ENCODE measurements around the gene WTAP.

WTAP gene

DNA sequence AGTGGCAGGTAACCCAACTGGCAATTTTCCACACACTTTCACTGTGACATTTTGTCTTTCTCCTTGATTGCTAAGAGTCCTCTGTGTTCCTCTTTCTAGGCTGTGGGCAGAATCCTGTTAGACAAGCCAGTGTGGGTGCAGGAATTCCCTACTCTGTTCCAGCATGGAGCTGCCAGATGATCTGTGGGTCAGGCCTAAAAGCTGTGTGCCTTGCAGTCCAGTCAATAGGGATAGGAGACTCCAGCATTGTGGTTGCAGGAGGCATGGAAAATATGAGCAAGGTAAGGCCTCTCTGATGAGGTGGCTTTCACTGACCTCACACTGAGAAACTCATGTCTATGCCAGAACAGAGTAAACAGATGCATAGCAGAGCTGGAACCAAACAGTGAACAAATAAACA is 39.6 kb downstream of the WTAP start:
- Histone ChIP-seq H3K9ac (ENCODE audit: low read length) (no peak overlapping the region), H3K9me2 (replicated peaks; ENCODE audit: insufficient read depth, low read length) (no peaks in the 10 kb centered on the region), H3K9me3 (replicated peaks; ENCODE audit: insufficient read depth, low read length) (no peaks in the 10 kb centered on the region), H3K4me3 (ENCODE audit: low read length) (no peak overlapping the region), H2AFZ (ENCODE audit: low read length) (no peak overlapping the region), H3K79me2 (ENCODE audit: low read length) (peaks cover 3% of the 10 kb centered on the region; the same call in 1 of the 2 replicates), H4K20me1 (ENCODE audit: insufficient read depth, low read length) (no peaks in the 10 kb centered on the region), H3K4me2 (ENCODE audit: low read depth, low read length) (no peak overlapping the region), H3F3A (ENCODE audit: insufficient read depth, low read length) (no peaks in the 10 kb centered on the region), H3K4me1 (ENCODE audit: low read length) (no peaks in the 10 kb centered on the region), H3K27ac (ENCODE audit: low read length) (no peak overlapping the region), H3K27me3 (replicated peaks; ENCODE audit: insufficient read depth, low read length) (no peaks in the 10 kb centered on the region), H3K36me3 (replicated peaks; ENCODE audit: insufficient read depth, low read length) (no peaks in the 10 kb centered on the region)
- TF ChIP-seq EZH2 (optimal IDR thresholded peaks at IDR 0.05; ENCODE audit: low read depth, low read length), result no peak
- DNase-seq, result no peak

DNA sequence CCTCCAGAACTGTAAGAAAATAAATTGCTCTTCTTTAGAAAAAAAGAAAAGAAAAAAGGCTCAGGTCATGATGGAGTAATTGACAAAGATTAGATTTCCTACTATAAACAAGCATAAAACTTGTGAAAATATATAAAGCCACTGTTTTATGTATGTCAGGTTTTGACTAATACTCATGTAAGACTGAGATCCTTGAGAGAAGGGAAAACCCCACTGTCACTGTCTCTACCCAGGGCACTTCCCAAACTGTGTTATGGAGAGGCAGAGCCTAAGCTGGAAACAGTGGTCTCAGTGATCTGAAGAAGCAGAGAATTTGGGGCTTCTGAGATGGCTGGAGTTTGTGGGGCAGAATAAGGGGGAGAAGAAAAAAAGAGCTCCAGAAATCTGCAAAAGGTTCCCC is 42.2 kb downstream of the WTAP start:
- Histone ChIP-seq H4K20me1 (ENCODE audit: insufficient read depth, low read length) (no peaks in the 10 kb centered on the region), H2AFZ (ENCODE audit: low read length) (no peak overlapping the region), H3K36me3 (replicated peaks; ENCODE audit: insufficient read depth, low read length) (no peaks in the 10 kb centered on the region), H3K9me2 (replicated peaks; ENCODE audit: insufficient read depth, low read length) (no peaks in the 10 kb centered on the region), H3K9ac (ENCODE audit: low read length) (no peak overlapping the region), H3F3A (ENCODE audit: insufficient read depth, low read length) (no peaks in the 10 kb centered on the region), H3K79me2 (ENCODE audit: low read length) (no peaks in the 10 kb centered on the region), H3K27me3 (replicated peaks; ENCODE audit: insufficient read depth, low read length) (no peaks in the 10 kb centered on the region), H3K9me3 (replicated peaks; ENCODE audit: insufficient read depth, low read length) (no peaks in the 10 kb centered on the region), H3K4me1 (ENCODE audit: low read length) (no peaks in the 10 kb centered on the region), H3K27ac (ENCODE audit: low read length) (no peak overlapping the region), H3K4me2 (ENCODE audit: low read depth, low read length) (no peak overlapping the region), H3K4me3 (ENCODE audit: low read length) (no peak overlapping the region)
- no peak for DNase-seq
- TF ChIP-seq, protein P1, sequence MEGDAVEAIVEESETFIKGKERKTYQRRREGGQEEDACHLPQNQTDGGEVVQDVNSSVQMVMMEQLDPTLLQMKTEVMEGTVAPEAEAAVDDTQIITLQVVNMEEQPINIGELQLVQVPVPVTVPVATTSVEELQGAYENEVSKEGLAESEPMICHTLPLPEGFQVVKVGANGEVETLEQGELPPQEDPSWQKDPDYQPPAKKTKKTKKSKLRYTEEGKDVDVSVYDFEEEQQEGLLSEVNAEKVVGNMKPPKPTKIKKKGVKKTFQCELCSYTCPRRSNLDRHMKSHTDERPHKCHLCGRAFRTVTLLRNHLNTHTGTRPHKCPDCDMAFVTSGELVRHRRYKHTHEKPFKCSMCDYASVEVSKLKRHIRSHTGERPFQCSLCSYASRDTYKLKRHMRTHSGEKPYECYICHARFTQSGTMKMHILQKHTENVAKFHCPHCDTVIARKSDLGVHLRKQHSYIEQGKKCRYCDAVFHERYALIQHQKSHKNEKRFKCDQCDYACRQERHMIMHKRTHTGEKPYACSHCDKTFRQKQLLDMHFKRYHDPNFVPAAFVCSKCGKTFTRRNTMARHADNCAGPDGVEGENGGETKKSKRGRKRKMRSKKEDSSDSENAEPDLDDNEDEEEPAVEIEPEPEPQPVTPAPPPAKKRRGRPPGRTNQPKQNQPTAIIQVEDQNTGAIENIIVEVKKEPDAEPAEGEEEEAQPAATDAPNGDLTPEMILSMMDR (IDR thresholded peaks at IDR 0.05; ENCODE audit: low read length), result no peak
- no peak for TF ChIP-seq EZH2phosphoT487 (IDR thresholded peaks at IDR 0.05; ENCODE audit: low read length)
- no peak for TF ChIP-seq EZH2 (optimal IDR thresholded peaks at IDR 0.05; ENCODE audit: low read depth, low read length)

DNA sequence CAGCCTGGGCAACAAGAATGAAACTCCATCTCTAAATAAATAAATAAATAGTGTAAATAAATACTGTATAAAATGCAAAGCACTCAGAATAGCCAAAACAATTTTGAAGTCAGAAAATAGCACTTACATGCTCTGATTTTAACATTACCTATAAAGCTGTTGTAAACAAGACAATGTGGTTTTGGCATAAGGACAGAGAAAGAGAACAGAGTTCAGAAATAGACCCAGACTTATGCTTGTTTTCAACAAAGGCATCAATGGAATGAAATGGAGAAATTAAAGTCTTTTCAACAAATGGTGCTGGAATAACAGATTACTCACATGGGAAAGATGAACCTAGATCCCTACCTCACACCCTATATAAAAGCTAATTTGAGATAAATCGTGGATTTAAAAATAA is 44.9 kb downstream of the WTAP start:
- no peak for DNase-seq
- no peak overlapping the region for H3K4me2 ChIP-seq (ENCODE audit: low read depth, low read length)

DNA sequence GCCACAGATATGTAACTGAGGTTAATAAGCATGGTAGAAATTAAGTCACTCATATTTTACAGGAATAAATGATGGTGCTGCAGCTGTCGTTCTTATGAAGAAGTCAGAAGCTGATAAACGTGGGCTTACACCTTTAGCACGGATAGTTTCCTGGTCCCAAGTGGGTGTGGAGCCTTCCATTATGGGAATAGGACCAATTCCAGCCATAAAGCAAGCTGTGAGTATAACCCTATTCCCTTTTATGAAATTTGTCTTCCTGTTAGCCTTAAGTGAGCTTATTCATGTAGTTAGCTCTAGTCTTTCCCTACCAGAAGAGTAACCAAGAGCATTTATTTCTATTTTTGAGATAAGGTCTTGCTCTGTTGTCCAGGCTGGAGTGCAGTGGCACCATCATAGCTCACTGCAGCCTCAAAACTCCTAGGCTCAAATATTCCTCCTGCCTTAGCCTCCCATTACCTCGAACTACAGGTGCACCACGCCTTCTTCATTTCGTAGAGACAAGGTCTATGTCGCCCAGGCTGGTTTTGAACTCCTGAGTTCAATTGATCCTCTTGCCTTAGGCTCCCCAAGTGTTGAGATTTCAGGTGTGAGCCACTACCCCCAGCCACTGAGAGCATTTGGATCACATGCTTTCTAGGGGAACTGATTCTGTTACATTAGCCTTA is 50.1 kb downstream of the WTAP start:
- no peak for DNase-seq
- H3F3A ChIP-seq (ENCODE audit: insufficient read depth, low read length), result no peaks in the 10 kb centered on the region
- no peaks in the 10 kb centered on the region for H3K9me3 ChIP-seq (replicated peaks; ENCODE audit: insufficient read depth, low read length)
- peaks cover 10% of the 10 kb centered on the region for H3K79me2 ChIP-seq (ENCODE audit: low read length)
- no peak overlapping the region for H3K27ac ChIP-seq (ENCODE audit: low read length)
- no peaks in the 10 kb centered on the region for H3K4me1 ChIP-seq (ENCODE audit: low read length)
- no peaks in the 10 kb centered on the region for H3K27me3 ChIP-seq (replicated peaks; ENCODE audit: insufficient read depth, low read length)
- H3K4me2 ChIP-seq (ENCODE audit: low read depth, low read length), result no peak overlapping the region
- no peaks in the 10 kb centered on the region for H3K9me2 ChIP-seq (replicated peaks; ENCODE audit: insufficient read depth, low read length)
- no peaks in the 10 kb centered on the region; the same call in 1 of the 2 replicates for H3K36me3 ChIP-seq (replicated peaks; ENCODE audit: insufficient read depth, low read length)
- H2AFZ ChIP-seq (ENCODE audit: low read length), result no peak overlapping the region
- no peak overlapping the region for H3K4me3 ChIP-seq (ENCODE audit: low read length)
- H4K20me1 ChIP-seq (ENCODE audit: insufficient read depth, low read length), result no peaks in the 10 kb centered on the region
- no peak overlapping the region for H3K9ac ChIP-seq (ENCODE audit: low read length)
- TF ChIP-seq, protein P1 (IDR thresholded peaks at IDR 0.05; ENCODE audit: low read length), result no peak
- no peak for TF ChIP-seq EZH2 (optimal IDR thresholded peaks at IDR 0.05; ENCODE audit: low read depth, low read length)

More for the DNA sequence above, 44.9 kb downstream of the WTAP start:
- Histone ChIP-seq H3K4me1 (ENCODE audit: low read length) (no peaks in the 10 kb centered on the region), H3K9ac (ENCODE audit: low read length) (no peak overlapping the region), H3K27me3 (replicated peaks; ENCODE audit: insufficient read depth, low read length) (no peaks in the 10 kb centered on the region), H3K9me3 (replicated peaks; ENCODE audit: insufficient read depth, low read length) (no peaks in the 10 kb centered on the region), H3K79me2 (ENCODE audit: low read length) (no peaks in the 10 kb centered on the region), H4K20me1 (ENCODE audit: insufficient read depth, low read length) (no peaks in the 10 kb centered on the region), H3K9me2 (replicated peaks; ENCODE audit: insufficient read depth, low read length) (no peaks in the 10 kb centered on the region), H3F3A (ENCODE audit: insufficient read depth, low read length) (no peaks in the 10 kb centered on the region), H3K27ac (ENCODE audit: low read length) (no peak overlapping the region), H3K36me3 (replicated peaks; ENCODE audit: insufficient read depth, low read length) (no peaks in the 10 kb centered on the region), H3K4me3 (ENCODE audit: low read length) (no peak overlapping the region), H2AFZ (ENCODE audit: low read length) (no peak overlapping the region)
- TF ChIP-seq EZH2 (optimal IDR thresholded peaks at IDR 0.05; ENCODE audit: low read depth, low read length), result no peak
- TF ChIP-seq EZH2phosphoT487 (IDR thresholded peaks at IDR 0.05; ENCODE audit: low read length), result no peak
- TF ChIP-seq, protein P1 (IDR thresholded peaks at IDR 0.05; ENCODE audit: low read length), result no peak
